ENCODE measurements around the gene COLEC11.

DNA sequence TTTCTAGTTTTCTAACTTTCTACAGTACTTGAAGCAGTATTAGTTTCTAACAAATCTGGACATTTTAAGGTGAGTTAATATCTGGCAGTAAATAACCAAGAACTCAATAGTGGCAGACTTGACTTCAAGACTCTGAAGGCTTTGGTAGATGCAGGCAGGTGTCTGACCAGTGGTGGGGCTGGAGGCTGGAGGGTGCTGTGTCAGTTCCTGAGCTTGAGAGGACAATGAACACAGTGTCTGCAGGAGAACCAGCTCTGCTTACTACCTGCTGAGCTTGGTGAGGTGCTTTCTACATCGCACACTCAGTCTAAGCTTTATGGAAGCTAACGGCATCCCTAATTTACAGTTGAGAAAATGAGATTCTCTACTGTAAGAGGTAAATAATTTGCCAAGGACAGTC, 84.3 kb downstream of the COLEC11 start:
- TF ChIP-seq, protein P1, sequence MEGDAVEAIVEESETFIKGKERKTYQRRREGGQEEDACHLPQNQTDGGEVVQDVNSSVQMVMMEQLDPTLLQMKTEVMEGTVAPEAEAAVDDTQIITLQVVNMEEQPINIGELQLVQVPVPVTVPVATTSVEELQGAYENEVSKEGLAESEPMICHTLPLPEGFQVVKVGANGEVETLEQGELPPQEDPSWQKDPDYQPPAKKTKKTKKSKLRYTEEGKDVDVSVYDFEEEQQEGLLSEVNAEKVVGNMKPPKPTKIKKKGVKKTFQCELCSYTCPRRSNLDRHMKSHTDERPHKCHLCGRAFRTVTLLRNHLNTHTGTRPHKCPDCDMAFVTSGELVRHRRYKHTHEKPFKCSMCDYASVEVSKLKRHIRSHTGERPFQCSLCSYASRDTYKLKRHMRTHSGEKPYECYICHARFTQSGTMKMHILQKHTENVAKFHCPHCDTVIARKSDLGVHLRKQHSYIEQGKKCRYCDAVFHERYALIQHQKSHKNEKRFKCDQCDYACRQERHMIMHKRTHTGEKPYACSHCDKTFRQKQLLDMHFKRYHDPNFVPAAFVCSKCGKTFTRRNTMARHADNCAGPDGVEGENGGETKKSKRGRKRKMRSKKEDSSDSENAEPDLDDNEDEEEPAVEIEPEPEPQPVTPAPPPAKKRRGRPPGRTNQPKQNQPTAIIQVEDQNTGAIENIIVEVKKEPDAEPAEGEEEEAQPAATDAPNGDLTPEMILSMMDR (conservative IDR thresholded peaks at IDR 0.05; ENCODE audit: low read depth, low read length), result no peak
- no peak for TF ChIP-seq EZH2 (IDR thresholded peaks at IDR 0.05; ENCODE audit: borderline replicate concordance, low read depth, low read length, poor library complexity, severe bottlenecking)

All from A673 (cell line).